Activated CD4-positive, alpha-beta T cell treated with anti-CD3 and anti-CD28 coated beads for 36 hours (primary cell): ENCODE results near the gene ESRRA. TPM values are rescaled to one million over a fixed set of nuclear protein-coding genes. Genes with fewer than 3 reads are reported as not detected.

Source experiments
- ATAC-seq: fragments of 200-7000 bp; cut with Tn5 transposase; one replicate; pipeline ENCODE4 v1.10.0; 2021; ENCODE audit warnings: mild to moderate bottlenecking, moderate library complexity
- CTCF ChIA-PET: fragments of 350-600 bp; sonication (Branson Sonifier 250); formaldehyde crosslinking; loops from one replicate; lab custom pipeline; 2021; ENCODE audit warnings: antibody characterized with exemption; lab: Charles Lee
- POLR2A ChIA-PET: fragments of 350-600 bp; sonication (Branson Sonifier 250); formaldehyde crosslinking; loops from one replicate; lab custom pipeline; 2021; ENCODE audit warnings: antibody characterized with exemption, inconsistent platforms; lab: Charles Lee
- DNase-seq: peaks from one replicate; pipeline ENCODE4 v3.0.0-alpha.2; 2020
- H3K27ac Mint-ChIP-seq: one replicate; pipeline ENCODE4 v1.8.0; 2021; ENCODE audit warnings: mixed read lengths
- H3K27me3 Mint-ChIP-seq: one replicate; pipeline ENCODE4 v1.8.0; 2021; ENCODE audit warnings: mixed read lengths
- H3K36me3 Mint-ChIP-seq: one replicate; pipeline ENCODE4 v1.8.0; 2021; ENCODE audit warnings: low read depth, mixed read lengths
- H3K4me1 Mint-ChIP-seq: one replicate; pipeline ENCODE4 v1.8.0; 2021; ENCODE audit warnings: mixed read lengths
- H3K4me3 Mint-ChIP-seq: one replicate; pipeline ENCODE4 v1.8.0; 2021; ENCODE audit warnings: mild to moderate bottlenecking, moderate library complexity, mixed read lengths
- H3K9me3 Mint-ChIP-seq: one replicate; pipeline ENCODE4 v1.8.0; 2021; ENCODE audit warnings: low read depth, mixed read lengths
- intact Hi-C, 2 experiments: fragments of 100-400 bp; cut with DNase I in 1 of 2; cut with micrococcal nuclease in 1 of 2; formaldehyde crosslinking; loops; one replicate each; pipeline versions ENCODE4 v1.14.2 to v1.15.1; 2022 to 2024; cut with DNase I, micrococcal nuclease
- total RNA-seq, 2 experiments: library from RNA; stranded (reverse); gene quantifications; one replicate each; pipeline ENCODE4 v1.2.3, GENCODE V29; 2021

ESRRA gene
- total RNA-seq, 2 experiments from 2014 or later = 19.0 to 29.6 TPM

DNA sequence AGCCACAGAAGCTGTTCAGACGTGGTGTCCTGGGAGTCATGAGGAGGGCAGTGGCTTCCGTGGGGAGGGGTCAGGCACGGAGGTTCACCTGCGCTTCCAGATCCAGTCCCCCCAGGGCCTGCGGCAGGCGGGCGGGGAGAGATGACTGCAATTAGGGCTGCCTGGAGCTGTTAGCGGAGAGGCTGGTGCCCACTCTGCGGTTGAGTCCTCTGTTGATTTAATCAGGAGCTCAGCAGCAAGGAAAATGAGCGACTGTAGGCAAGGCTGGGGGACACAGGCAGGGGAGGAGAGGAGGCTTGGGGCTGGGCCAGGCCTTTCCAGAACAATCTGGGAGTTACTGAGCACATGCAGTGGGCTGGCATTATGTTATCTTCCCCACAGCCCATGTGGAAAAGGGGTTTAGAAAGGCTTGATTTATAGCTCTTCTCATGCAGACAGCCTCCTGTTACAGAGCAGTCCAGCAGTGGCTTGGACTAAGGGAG lies 40.9 kb upstream of the ESRRA start:
- DNase-seq (no peak), ATAC-seq (no peak)
- intact Hi-C loops = no loop called here
- H3K36me3 Mint-ChIP-seq = peaks cover 10% of the 10 kb centered on the region
- ChIA-PET POLR2A (no interaction called here), CTCF (interaction anchor here (1.3 kb wide), 2 partner anchors 36 to 40 kb away, joined by 4 to 5 read pairs; no protein-coding TSS in a partner anchor)
- H3K9me3 Mint-ChIP-seq = no peaks in the 10 kb centered on the region
- peaks cover 22% of the 10 kb centered on the region for H3K4me1 Mint-ChIP-seq
- H3K27ac Mint-ChIP-seq = no peak overlapping the region
- no peak overlapping the region for H3K4me3 Mint-ChIP-seq
- H3K27me3 Mint-ChIP-seq = no peaks in the 10 kb centered on the region

- intact Hi-C loops = no loop called here
- no peak for ATAC-seq
- Mint-ChIP-seq H3K9me3 (no peaks in the 10 kb centered on the region), H3K4me1 (peaks cover 12% of the 10 kb centered on the region), H3K36me3 (peaks cover 11% of the 10 kb centered on the region), H3K27ac (no peak overlapping the region), H3K4me3 (no peak overlapping the region), H3K27me3 (no peaks in the 10 kb centered on the region)
- no peak for DNase-seq
- POLR2A ChIA-PET = no interaction called here
- CTCF ChIA-PET = interaction anchor here (0.5 to 1.3 kb wide), 3 partner anchors 16 to 39 kb away, joined by 4 to 5 read pairs (median 4); no protein-coding TSS in a partner anchor
These were observed 39.9 kb upstream of the ESRRA start for GRCh38 chr11:64265176-64266160.

- Mint-ChIP-seq H3K36me3 (peaks cover 11% of the 10 kb centered on the region), H3K9me3 (no peaks in the 10 kb centered on the region), H3K4me1 (peaks cover 12% of the 10 kb centered on the region), H3K4me3 (no peak overlapping the region), H3K27me3 (no peaks in the 10 kb centered on the region), H3K27ac (no peak overlapping the region)
- DNase-seq (no peak), ATAC-seq (no peak)
- CTCF ChIA-PET = interaction anchor here (6.6 kb wide), 1 partner anchor 36 kb away, joined by 55 read pairs; the partner anchor contains the start of gene ESRRA
- intact Hi-C loops = no loop called here
- POLR2A ChIA-PET = no interaction called here
These were observed 39.0 kb upstream of the ESRRA start for GRCh38 chr11:64266339-64266738.

DNA sequence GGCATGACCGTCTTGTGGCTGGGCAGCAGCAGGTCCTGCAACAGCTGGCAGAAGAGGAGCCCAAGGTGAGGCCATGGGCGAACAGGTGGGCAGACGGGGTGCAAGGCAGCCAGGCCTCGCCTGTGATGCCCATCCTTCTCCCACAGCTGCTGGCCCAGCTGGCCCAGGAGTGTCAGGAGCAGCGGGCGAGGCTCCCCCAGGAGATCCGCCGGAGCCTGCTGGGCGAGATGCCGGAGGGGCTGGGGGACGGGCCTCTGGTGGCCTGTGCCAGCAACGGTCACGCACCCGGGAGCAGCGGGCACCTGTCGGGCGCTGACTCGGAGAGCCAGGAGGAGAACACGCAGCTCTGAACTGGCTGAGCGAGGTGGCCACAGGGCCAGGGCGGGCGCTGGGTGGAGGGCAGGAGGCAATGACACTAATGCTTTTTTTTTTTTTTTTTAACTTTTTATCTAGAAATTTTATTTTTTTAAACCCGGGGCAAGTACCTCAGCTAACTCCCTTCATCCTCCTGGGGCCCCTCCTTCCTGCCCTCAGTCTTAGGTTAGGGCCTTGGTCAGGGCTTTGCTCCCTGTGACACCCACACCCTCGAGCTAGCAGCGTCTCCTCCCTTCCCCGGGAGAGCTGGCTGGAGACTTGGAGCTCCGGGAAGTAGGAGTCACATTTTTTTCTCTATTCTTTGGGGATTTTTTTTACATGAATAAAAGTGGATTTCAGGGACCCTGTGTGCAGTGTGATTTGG lies 37.9 kb upstream of the ESRRA start:
- intact Hi-C loops = no loop called here
- Mint-ChIP-seq H3K36me3 (peaks cover 11% of the 10 kb centered on the region), H3K27me3 (no peaks in the 10 kb centered on the region), H3K4me1 (peaks cover 18% of the 10 kb centered on the region), H3K4me3 (no peak overlapping the region), H3K27ac (no peak overlapping the region), H3K9me3 (no peaks in the 10 kb centered on the region)
- CTCF ChIA-PET = interaction anchor here (0.6 to 6.6 kb wide), 6 partner anchors 11 to 1254 kb away, joined by 3 to 55 read pairs (median 3); partner anchors contain the start of gene ESRRA
- POLR2A ChIA-PET = interaction anchor here (0.6 kb wide), 1 partner anchor 59 kb away, joined by 3 read pairs; no protein-coding TSS in a partner anchor
- DNase-seq (no peak), ATAC-seq (no peak)

DNA sequence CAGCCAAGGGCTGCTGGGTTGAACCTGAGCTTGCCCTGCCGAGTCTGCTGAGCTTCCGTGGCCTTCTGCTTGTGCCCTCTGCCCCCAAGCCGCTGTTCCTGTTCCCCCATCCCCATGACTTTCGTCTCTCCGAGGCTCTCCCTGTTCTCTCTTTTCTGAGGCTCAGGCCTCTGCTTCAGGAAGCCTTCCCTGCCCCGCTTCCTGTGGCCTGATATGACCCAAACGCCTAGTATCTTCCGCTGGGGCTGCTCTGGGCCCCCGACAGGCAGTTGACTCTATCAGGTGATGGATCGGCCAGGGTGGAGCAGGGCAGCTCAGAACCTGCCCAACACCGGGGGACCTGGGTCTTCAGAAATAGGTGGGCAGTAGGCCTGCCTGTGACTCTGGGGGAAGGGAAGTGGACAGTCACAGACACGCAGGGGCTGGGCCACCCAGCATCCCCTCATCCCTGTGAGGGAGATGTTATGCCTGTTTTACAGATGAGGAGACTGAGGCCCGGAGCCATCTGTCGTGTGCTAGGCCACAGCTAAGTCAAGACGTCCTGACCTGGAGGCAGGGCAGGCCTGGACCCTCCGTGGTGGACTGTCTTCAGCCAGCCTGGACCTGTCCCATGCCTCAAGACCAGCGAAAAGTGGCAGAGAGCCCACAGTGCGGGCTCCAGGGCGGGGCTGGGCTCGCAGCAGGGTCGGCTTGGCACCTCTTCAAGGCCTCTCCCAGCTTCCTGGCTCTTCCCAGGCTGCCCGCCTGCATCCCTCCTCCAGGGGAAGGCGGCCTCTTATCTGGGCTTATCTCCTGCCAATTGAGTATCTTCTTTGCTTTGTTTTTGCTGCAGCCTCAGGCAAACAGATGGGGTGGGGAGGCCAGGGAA lies 37.1 kb upstream of the ESRRA start:
- H3K4me1 Mint-ChIP-seq = peaks cover 19% of the 10 kb centered on the region
- peak overlapping the region; percentile 98 for H3K4me3 Mint-ChIP-seq
- ATAC-seq (no peak), DNase-seq (no peak)
- ChIA-PET POLR2A (interaction anchor here (0.6 to 1.1 kb wide), 2 partner anchors 49 to 62 kb away, joined by 5 to 6 read pairs; partner anchors contain the start of genes FERMT3, PRDX5 and TRMT112), CTCF (interaction anchor here (0.6 to 6.6 kb wide), 11 partner anchors 12 to 620 kb away, joined by 3 to 55 read pairs (median 3); partner anchors contain the start of genes ESRRA, NUDT22, PRDX5 and TRPT1)
- no peaks in the 10 kb centered on the region for H3K9me3 Mint-ChIP-seq
- peaks cover 10% of the 10 kb centered on the region for H3K36me3 Mint-ChIP-seq
- peak overlapping the region; percentile 96 for H3K27ac Mint-ChIP-seq
- intact Hi-C loops = no loop called here
- no peaks in the 10 kb centered on the region for H3K27me3 Mint-ChIP-seq

DNA sequence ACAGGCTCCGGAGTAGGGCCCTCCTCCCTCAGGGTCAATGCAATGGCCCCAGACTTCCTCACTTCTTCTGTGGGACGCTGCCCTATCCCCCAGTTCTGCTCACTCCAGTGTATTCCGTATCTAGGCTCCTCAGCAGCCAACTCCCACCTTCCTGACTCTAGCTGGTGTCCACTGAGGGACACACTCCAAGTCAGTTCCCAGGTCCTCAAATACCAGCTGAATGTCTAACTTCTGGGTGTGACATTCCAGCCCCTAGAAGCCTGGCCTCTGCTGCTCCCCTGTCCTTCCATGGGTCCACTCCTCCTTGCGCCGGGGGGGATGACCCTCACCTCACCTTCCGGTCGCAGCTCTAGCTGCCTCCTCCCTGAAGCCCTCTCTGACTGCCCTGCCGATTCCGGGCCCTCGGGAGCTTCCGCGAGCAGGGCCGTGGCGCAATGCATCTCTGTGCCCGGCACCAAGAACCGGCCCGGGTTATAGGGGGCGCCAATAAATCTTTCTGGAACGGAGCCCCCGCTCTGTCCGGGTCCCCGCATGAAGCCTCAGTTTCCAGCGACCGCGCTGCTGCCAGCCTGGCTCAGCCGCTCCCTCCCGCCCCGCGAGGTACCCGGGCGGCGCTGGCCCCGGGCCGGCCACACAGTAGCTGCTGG lies 36.3 kb upstream of the ESRRA start:
- peak overlapping the region; percentile 96 for H3K27ac Mint-ChIP-seq
- peak; percentile 71 for DNase-seq
- peaks cover 10% of the 10 kb centered on the region for H3K36me3 Mint-ChIP-seq
- ATAC-seq = peak; percentile 9
- H3K27me3 Mint-ChIP-seq = no peaks in the 10 kb centered on the region
- H3K4me1 Mint-ChIP-seq = peaks cover 19% of the 10 kb centered on the region
- intact Hi-C loops = loop anchor here (1.0 kb wide), 4 partner anchors 18 to 71 kb away; partner anchors contain the start of genes NUDT22 (in 2 of the 2), PLCB3 (in 2 of the 2), TRPT1 (in 2 of the 2) and CCDC88B (in 1 of the 2)
- POLR2A ChIA-PET = interaction anchor here (0.6 to 1.5 kb wide), 5 partner anchors 15 to 63 kb away, joined by 3 to 6 read pairs (median 5); partner anchors contain the start of genes BAD, FERMT3, FKBP2 and PRDX5
- no peaks in the 10 kb centered on the region for H3K9me3 Mint-ChIP-seq
- CTCF ChIA-PET = interaction anchor here (0.7 to 6.6 kb wide), 8 partner anchors 15 to 49 kb away, joined by 3 to 55 read pairs (median 6); partner anchors contain the start of genes ESRRA, NUDT22, PRDX5 and TRPT1
- H3K4me3 Mint-ChIP-seq = peak overlapping the region; percentile 98

GRCh38 chr11:64269540-64270220 lies 35.6 kb upstream of the ESRRA start:
- H3K27me3 Mint-ChIP-seq = no peaks in the 10 kb centered on the region
- H3K9me3 Mint-ChIP-seq = no peaks in the 10 kb centered on the region
- intact Hi-C loops = loop anchor here (1.0 kb wide), 13 partner anchors 16 to 295 kb away; partner anchors contain the start of genes ESRRA (in 2 of the 2), GPR137 (in 2 of the 2), NUDT22 (in 2 of the 2) and PLCB3 (in 2 of the 2)

DNA sequence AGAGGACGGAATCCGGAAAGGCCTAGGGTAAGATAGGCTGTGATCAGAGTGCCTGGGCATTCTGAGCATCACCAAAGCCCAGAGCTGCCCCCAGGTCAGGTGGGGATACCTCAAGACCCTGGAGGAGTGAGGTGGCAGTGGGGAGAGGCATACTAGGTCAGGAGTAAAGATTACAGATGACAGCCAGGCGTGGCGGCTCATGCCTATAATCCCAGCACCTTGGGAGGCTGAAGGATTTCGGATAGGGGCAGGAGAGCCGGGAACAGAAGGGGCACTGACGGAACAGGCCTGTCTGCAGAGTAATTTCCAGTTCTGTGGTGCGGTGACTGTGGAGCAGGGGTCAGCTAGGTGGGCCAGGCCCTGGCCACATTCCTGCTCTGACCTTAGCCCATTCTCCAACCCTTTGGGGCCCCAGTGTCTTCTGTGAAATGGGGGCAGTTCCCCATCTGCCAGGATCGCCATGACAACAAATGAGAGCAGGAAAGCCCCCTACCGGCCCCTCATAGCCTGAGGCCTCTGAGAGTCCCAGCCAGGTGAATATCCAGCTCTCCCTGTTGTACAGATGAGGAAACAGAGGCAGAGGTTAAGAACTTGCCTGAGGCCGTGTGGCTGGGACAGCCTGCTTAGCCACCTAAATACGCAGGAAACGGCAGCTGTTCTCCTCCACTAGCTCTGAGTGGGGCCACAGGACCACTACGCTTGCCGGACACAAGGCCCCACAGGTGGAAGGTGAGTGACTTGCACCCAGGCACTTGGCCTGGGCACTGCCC lies 30.1 kb upstream of the ESRRA start:
- H3K9me3 Mint-ChIP-seq = no peaks in the 10 kb centered on the region
- no peak overlapping the region for H3K27ac Mint-ChIP-seq

More at GRCh38 chr11:64269540-64270220, 35.6 kb upstream of the ESRRA start:
- peak; percentile 98 for DNase-seq
- ATAC-seq = peak; percentile 82
- ChIA-PET POLR2A (interaction anchor here (0.7 to 2.7 kb wide), 7 partner anchors 15 to 48 kb away, joined by 3 to 18 read pairs (median 3); partner anchors contain the start of genes BAD, FKBP2, PRDX5 and TRMT112), CTCF (interaction anchor here (0.6 to 6.6 kb wide), 8 partner anchors 15 to 65 kb away, joined by 3 to 55 read pairs (median 6); partner anchors contain the start of genes BAD and ESRRA)
- peak overlapping the region; percentile 95 for H3K27ac Mint-ChIP-seq
- peaks cover 10% of the 10 kb centered on the region for H3K36me3 Mint-ChIP-seq
- peaks cover 19% of the 10 kb centered on the region for H3K4me1 Mint-ChIP-seq
- H3K4me3 Mint-ChIP-seq = peak overlapping the region; percentile 98

More for the DNA sequence above, 30.1 kb upstream of the ESRRA start:
- Mint-ChIP-seq H3K4me3 (no peak overlapping the region), H3K27me3 (no peaks in the 10 kb centered on the region), H3K36me3 (peaks cover 1% of the 10 kb centered on the region), H3K4me1 (peaks cover 6% of the 10 kb centered on the region)
- intact Hi-C loops = no loop called here
- no peak for ATAC-seq
- no peak for DNase-seq
- POLR2A ChIA-PET = interaction anchor here (0.6 kb wide), 1 partner anchor 26 kb away, joined by 4 read pairs; no protein-coding TSS in a partner anchor
- CTCF ChIA-PET = interaction anchor here (0.6 kb wide), 2 partner anchors 109 to 721 kb away, joined by 3 read pairs; partner anchors contain the start of gene MACROD1
